Measurements from ENCODE around the gene GOSR2. TPM values are rescaled to one million over a fixed set of nuclear protein-coding genes. Genes with fewer than 3 reads are reported as not detected.

Gene GOSR2
- total and polyA plus RNA-seq, 2 of the 8 experiments (the other 6 are each of a cell fraction or from before 2014, with no cell fraction given), result 28.2 to 36.2 TPM

DNA sequence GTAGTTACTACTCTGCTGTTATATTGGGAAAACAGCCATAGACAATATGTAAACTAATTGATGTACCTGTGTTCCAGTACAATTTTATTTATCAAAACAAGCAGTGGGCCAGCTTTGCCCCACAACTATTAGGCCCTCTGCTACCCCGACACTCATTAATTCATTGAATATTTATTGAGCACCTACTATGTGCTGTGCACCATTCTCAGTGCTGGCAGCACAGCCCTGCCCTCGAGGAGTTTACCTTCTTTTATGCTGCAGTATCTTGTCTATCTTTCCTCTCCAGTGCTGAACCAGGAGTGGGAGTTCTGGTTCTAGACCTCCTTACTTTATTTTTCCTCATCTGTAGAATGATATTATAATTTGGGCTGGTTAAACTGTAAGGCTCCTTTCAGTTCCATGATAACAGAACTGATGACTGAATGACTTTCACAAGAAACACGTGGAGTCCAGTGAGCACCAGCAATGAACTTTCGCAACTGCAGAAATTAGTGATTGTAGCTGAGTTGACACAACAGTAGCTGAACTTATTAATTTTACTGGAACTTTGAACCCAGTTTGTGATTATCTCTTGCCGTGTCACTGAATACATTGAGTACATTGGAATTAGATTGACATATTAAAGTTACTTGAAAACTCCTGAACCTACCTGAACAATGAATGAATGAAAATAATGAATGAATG, 2.4 kb downstream of the GOSR2 start (continued):
- TF ChIP-seq, protein P1, sequence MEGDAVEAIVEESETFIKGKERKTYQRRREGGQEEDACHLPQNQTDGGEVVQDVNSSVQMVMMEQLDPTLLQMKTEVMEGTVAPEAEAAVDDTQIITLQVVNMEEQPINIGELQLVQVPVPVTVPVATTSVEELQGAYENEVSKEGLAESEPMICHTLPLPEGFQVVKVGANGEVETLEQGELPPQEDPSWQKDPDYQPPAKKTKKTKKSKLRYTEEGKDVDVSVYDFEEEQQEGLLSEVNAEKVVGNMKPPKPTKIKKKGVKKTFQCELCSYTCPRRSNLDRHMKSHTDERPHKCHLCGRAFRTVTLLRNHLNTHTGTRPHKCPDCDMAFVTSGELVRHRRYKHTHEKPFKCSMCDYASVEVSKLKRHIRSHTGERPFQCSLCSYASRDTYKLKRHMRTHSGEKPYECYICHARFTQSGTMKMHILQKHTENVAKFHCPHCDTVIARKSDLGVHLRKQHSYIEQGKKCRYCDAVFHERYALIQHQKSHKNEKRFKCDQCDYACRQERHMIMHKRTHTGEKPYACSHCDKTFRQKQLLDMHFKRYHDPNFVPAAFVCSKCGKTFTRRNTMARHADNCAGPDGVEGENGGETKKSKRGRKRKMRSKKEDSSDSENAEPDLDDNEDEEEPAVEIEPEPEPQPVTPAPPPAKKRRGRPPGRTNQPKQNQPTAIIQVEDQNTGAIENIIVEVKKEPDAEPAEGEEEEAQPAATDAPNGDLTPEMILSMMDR (IDR thresholded peaks at IDR 0.05; ENCODE audit: control extremely low read depth in 1 of 3, insufficient read depth in 1 of 3, low read depth in 1 of 3, low read length in 3 of 3), result no peak
- TF ChIP-seq TEAD4 (IDR thresholded peaks at IDR 0.05; ENCODE audit: low read depth, low read length) (no peak), RBBP5 (IDR thresholded peaks at IDR 0.05; ENCODE audit: borderline replicate concordance, low read depth, low read length) (no peak), FOSL1 (IDR thresholded peaks at IDR 0.05; ENCODE audit: insufficient read depth, low read depth, low read length) (no peak), JUND (IDR thresholded peaks at IDR 0.05; ENCODE audit: low read length) (no peak), TCF12 (IDR thresholded peaks at IDR 0.05; ENCODE audit: low read depth, low read length) (no peak), CBX8 (IDR thresholded peaks at IDR 0.05; ENCODE audit: borderline replicate concordance, low read depth, low read length) (no peak), GABPA (IDR thresholded peaks at IDR 0.05; ENCODE audit: borderline replicate concordance, insufficient read depth, low read length) (no peak), EGR1 (IDR thresholded peaks at IDR 0.05; ENCODE audit: borderline replicate concordance, low read depth, low read length) (no peak), EZH2 (IDR thresholded peaks at IDR 0.05; ENCODE audit: low read depth, low read length, severe bottlenecking) (no peak)
- TF ChIP-seq, protein P2, sequence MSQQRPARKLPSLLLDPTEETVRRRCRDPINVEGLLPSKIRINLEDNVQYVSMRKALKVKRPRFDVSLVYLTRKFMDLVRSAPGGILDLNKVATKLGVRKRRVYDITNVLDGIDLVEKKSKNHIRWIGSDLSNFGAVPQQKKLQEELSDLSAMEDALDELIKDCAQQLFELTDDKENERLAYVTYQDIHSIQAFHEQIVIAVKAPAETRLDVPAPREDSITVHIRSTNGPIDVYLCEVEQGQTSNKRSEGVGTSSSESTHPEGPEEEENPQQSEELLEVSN (IDR thresholded peaks at IDR 0.05), result no peak
- TF ChIP-seq, protein P3, sequence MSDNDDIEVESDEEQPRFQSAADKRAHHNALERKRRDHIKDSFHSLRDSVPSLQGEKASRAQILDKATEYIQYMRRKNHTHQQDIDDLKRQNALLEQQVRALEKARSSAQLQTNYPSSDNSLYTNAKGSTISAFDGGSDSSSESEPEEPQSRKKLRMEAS (IDR thresholded peaks at IDR 0.05), result no peak
